HG02973 (cell line): ENCODE measurements around the gene DUS1L.

ENCODE experiments used
- ATAC-seq: cut with Tn5 transposase; IDR thresholded peaks from one replicate; pipeline ENCODE4 v1.9.1; 2021; ENCODE audit warnings: moderate library complexity; ENCODE audit not compliant: unreplicated experiment

DUS1L gene

DNA sequence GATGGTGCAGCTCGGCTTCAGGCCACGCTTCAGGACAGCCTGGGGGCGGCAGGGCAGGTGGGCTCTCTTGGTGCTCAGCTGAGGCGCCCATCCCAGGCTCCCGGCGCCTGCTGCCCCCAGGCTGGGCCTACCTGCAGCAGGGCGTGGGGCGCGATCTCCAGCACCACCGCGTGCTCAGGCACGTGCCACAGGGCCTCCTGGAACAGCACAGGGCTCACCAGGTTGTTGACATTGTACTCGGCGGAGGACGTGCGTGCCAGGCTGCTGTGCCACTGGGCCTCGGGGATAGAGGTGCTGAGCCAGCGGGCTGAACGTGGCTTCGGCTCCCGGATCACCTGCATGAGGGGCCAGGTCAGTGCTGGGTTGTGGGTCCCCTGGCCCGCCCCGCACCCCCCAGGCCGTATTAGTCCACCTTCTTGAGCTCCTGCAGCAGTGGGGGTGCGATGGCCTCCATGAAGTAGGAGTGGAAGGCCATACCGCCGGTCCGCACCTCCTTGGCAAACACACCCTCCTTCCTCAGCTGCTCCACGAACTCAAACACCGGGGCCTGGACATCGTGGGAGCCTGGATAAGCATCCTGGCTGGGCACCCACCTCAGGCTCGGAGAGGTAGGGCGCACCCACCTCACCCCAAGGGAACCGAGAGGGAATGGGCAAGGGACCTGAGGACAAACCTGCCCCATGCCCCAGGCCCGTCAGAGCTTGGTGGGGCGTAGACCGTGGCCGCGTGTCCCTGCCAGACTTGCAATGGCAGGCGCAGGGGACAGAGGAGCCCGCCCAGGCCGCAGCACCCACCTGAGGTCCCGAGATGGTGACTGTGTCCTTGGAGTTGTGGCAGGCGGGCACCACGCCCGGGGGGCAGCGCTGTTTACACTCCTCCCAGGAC lies 23.5 kb upstream of the DUS1L start:
- ATAC-seq: no peak

- no peak for ATAC-seq
Measured at GRCh38 chr17:82087961-82088837, 22.6 kb upstream of the DUS1L start.

DNA sequence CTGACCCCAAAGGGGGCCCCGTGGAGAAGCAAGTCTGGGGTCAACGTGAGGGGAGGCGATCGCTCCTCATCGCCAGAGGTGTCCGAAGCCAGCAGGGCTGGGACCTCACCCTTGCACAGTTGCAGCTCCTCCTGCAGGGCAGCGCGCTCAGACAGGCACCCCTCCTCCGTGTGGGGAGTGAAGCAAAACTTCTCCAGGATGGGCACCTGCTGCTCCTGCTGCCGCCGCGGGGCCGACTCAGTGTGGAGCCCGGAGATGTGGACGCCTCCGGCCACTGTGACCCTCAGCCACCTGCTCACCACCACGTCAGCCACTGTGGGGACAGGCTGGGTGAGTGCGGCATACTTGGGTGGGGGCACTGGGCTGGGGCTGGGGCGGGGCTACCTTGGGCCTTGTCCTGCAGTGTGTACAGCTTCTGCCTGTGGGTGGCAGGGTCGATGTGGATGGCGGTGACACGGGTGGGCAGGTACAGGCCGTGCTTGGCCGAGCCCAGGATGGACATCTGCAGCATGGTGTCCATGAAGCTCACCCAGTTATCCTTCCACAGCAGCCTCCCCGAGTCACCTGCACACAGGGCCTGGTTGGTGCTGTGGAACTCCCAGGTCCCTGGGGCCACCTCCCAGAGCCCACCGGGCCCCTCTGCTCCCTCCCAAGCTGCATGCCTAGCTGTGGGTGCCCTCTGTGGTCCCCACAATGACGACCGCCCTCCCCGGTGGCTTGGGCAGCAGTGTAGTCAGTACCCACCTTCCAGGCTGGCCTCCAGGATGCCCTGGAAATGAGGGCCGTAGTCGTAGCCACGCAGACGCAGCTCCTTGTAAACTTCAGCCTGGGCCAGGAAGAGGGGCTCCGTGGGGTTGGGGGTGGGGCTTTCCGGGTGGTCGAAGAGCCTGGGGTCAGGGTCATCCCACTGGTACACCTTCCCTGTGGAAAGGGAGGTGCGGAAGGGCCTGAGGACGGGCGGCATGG lies 21.6 kb upstream of the DUS1L start:
- ATAC-seq: no peak

DNA sequence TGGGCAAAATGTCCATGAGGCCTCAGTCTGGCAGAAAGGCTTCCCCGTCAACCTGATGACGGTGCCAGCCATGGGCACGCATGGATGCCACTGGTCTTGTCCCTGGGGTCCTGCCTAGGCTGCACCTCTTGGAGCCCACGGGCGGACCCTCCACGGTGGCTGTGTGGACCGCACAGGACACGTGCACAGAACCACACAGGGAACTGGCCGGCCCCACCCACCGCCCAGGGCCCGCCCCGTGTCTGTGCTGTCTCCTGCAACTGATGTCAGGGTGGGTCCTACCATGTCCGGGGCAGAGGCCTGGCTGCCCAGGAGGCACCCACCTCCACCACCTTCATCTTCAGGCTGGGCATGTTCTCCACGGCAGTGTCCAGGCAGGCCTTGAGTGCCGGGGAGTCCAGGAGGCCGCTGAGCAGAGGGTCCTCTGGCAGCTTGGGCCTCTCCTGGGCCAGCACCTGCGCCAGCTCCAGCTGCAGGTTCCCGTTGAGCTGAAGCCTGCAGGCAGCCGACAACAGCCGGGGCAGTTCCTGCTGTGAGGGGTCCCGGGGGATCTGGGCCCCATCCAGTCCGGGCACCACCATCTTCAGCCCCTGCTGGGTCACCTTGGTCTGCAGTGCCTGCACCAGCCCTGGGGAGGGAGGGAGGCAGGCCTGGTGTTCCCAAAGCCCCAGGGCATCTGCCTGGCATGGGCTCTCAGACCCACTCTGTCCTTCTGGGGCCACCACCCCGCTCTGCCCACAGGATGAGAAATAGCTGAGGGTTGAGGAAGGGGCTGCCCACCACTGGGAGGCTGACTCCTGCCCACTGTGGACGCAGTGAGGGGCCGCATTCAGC lies 20.5 kb upstream of the DUS1L start:
- ATAC-seq: no peak

- no peak for ATAC-seq
Measured at GRCh38 chr17:82085031-82085861, 19.6 kb upstream of the DUS1L start.

- no peak for ATAC-seq
Measured at GRCh38 chr17:82084373-82085030, 18.9 kb upstream of the DUS1L start.

DNA sequence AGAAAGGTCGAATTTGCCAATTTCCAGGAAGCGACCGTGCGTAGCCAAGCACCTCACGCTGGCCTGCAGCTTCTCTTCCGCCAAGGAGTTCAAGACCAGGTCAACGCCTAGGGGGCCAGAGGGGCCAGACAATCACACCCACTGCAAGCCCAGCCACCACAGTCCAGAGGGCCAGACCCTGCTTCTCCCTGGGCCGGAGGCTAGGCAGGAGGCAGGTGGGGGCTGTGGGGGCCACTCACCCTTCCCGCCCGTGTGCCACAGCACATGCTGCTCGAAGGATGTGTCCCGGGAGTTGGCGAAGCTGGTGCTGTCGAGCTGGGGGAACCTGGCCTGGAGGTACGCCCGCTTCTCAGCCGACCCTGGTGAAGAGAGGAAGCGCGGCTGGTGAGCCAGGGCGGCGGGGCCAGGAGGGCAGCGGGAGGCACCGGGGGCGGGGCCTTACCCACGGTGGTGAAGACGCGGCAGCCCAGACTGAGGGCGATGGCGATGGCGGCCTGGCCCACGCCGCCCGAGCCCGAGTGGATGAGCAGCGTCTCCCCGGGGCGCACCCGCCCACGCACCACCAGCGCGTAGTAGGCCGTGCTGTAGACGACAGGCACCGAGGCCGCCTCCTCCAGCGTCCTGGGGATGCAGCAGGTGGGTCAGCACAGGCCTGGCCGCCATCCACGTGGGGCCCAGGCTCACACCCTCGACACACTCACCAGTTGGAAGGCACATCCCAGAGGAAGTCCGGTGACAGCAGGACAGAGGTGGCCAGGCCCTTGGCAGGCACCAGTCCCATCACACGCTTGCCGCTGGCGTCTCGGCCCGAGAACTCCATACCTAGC lies 18.1 kb upstream of the DUS1L start:
- ATAC-seq: no peak

- no peak for ATAC-seq
Measured at GRCh38 chr17:82083009-82083408, 17.4 kb upstream of the DUS1L start.

DNA sequence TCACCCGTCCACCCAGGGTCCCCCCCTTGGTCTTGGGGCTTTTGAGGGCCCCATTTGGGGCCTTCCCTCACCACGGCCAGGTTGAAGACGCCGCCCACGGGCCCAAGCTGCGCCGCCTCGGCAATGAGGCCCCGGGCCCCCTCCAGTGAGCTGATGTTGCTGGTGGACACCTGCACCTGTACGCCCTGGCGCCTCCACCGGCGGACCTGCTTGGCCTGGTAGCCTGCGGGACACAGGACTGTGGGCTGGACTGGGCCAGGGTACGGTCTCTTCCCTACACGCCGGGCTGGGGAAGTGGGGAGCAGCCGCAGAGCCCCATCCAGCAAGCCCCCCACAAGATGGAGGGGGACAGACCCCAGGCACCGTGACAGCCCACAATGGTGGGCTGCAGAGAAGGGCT lies 16.9 kb upstream of the DUS1L start:
- ATAC-seq: no peak

DNA sequence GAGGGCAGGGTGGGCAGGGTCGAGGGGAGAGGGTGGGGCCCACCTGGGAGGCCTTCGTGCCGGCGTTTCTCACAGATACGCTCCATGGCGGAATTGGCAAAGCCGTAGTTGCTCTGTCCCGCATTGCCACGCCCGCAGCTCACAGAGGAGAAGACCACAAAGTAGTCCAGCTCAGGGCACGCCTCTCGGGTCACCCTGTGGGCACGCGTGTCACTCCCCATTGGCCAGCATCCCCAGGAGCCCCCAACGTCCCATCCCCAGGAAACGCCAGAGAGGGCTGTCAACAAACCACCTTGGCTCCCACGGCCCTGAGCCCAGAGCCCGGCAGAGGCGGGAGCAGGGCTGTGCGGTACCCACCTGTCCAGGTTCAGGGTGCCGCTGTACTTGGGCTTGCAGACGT lies 16.4 kb upstream of the DUS1L start:
- no peak for ATAC-seq

DNA sequence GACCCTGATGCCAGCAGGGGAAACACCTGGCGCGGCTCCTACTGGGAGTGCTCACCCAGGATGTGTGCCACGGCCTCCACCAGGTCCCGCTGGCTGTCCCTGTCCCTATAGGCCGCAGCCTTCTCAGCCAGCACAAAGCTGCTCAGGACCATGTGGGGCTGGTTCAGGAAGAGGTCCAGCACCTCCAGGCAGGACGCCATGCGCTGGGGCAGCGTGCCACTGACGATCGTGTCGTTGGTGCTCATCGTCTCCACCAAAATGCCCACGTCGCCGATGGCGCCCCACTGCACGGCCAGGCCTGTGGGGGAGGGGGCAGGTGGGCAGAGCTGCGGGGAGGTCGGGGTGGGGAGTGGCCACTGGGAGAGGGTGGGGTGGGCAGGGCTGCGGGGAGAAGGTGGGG lies 15.9 kb upstream of the DUS1L start:
- no peak for ATAC-seq

DNA sequence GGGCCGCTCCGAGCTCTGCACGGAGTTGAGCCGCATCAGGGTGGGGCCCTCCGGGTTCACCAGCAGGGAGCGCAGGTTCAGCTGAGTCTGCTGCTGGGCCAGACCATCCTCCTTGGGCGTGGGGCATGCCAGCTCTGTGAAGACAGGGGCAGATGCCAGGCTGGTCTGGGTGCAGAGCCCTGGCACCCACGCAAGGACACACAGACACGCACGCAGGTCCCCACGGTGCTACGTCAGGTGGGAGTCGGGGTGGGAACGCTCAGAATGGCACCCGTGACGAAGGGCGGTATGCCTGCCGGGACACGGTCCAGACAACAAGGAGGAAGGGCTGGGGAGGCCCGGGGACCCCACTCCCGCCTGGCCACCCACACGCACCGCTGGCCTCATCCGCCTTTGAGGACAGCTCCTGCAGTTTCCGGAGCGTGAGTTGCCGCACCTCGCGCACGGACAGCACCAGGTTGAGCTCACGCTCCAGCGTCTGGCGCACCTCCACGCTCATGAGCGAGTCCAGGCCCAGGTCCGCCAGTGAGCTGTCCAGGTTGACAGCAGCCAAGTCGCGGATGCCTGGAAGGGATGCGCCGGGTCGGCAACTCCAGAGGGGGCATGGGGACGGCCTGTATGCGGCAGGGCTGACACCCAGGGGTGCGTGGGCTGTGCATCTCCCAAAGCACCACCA lies 15.3 kb upstream of the DUS1L start:
- no peak for ATAC-seq

- no peak for ATAC-seq
Measured at GRCh38 chr17:82080048-82080788, 14.6 kb upstream of the DUS1L start.

DNA sequence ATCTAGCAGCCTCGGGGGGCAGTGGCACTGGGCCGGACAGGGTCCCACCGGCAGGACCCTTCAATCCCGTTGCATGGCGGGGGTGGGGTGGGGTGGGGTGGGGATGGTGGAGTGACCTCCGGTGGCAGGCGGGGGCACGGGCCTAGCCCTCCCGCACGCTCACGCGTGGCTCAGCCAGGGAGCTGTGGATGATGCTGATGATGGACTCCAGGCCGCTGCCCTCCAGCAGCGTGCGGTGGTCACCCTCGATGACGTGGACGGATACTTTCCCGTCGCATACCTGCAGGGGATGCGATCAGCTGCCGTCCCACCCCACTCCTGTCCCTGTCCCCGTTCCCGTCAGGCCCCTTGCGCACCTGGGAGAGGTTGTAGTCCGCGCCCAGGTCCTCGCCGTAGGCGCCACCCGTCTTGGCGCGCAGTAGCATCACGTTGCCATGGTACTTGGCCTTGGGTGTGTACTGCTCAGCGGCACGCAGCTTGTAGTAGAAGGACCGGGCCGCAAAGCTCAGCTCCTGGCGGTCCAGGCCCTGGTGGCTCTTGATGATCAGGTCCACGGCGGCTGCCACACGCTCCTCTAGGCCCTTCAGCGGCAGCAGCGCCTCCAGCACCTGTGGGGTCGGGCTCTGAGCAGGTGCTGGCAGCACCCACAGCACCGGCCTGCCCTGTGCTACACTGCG lies 13.5 kb upstream of the DUS1L start:
- no peak for ATAC-seq

GRCh38 chr17:82078433-82078832 lies 12.8 kb upstream of the DUS1L start:
- ATAC-seq: no peak
